ENCODE measurements around the gene MPO.
A peak's percentile ranks its signal among the peaks of the same experiment; 100 is the strongest.

Gene MPO

GRCh38 chr17:58319173-58320162 is 38.7 kb upstream of the MPO start:
- DNase-seq = peak; percentile 1

- DNase-seq = no peak
Observed at GRCh38 chr17:58318627-58319172, 38.0 kb upstream of the MPO start.

GRCh38 chr17:58318065-58318481 is 37.3 kb upstream of the MPO start:
- no peak for DNase-seq

GRCh38 chr17:58317421-58318064 is 36.8 kb upstream of the MPO start:
- DNase-seq = peak; percentile 87

GRCh38 chr17:58316260-58316960 is 35.7 kb upstream of the MPO start:
- no peak for DNase-seq

GRCh38 chr17:58315750-58316149 is 35.0 kb upstream of the MPO start:
- DNase-seq = no peak

GRCh38 chr17:58315281-58315711 is 34.6 kb upstream of the MPO start:
- no peak for DNase-seq

- no peak for DNase-seq
Observed at GRCh38 chr17:58314706-58315015, 33.9 kb upstream of the MPO start.

- no peak for DNase-seq
Observed at GRCh38 chr17:58313815-58314705, 33.3 kb upstream of the MPO start.

GRCh38 chr17:58312829-58313228 is 32.1 kb upstream of the MPO start:
- no peak for DNase-seq

- no peak for DNase-seq
Observed at GRCh38 chr17:58312021-58312630, 31.4 kb upstream of the MPO start.

- no peak for DNase-seq
Observed at GRCh38 chr17:58311429-58311894, 30.7 kb upstream of the MPO start.

GRCh38 chr17:58310511-58311428 is 30.0 kb upstream of the MPO start:
- DNase-seq = no peak

- DNase-seq = no peak
Observed at GRCh38 chr17:58309918-58310259, 29.2 kb upstream of the MPO start.

- DNase-seq = no peak
Observed at GRCh38 chr17:58308985-58309917, 28.5 kb upstream of the MPO start.

GRCh38 chr17:58308173-58308984 is 27.6 kb upstream of the MPO start:
- DNase-seq = no peak

GRCh38 chr17:58307468-58308172 is 26.9 kb upstream of the MPO start:
- DNase-seq = no peak

All from stimulated activated CD4-positive, alpha-beta T cell treated with anti-CD3 and anti-CD28 coated beads, Interleukin-1b, Interleukin-23, amount 100 ng/mL, for 48 hours (primary cell).